ENCODE measurements around the gene NLGN4Y. TPM values are rescaled to one million over a fixed set of nuclear protein-coding genes. Genes with fewer than 3 reads are reported as not detected.

NLGN4Y gene
- total RNA-seq, 1 donor from 2014 or later: not detected

GRCh38 chrY:14523491-14524271 is 648 bp upstream of the NLGN4Y start:
- Mint-ChIP-seq H3K9me3 (no peaks in the 10 kb centered on the region), H3K27me3 (ENCODE audit: insufficient read depth, low read depth) (no peaks in the 10 kb centered on the region), H3K27ac (no peak overlapping the region), H3K4me1 (no peaks in the 10 kb centered on the region), H3K4me3 (no peak overlapping the region), H3K36me3 (no peaks in the 10 kb centered on the region)
- no peaks in the 10 kb centered on the region for H4K20me1 ChIP-seq (ENCODE audit: low read depth)
- no peak overlapping the region for H2AFZ ChIP-seq (replicated peaks)
- H3K79me2 ChIP-seq (ENCODE audit: low read depth): no peaks in the 10 kb centered on the region
- H3K9me3 ChIP-seq (ENCODE audit: low read depth): no peaks in the 10 kb centered on the region
- H3K4me2 ChIP-seq: no peak overlapping the region
- no peak overlapping the region for H3K4me3 ChIP-seq
- no peak overlapping the region for H3K27ac ChIP-seq
- H3K36me3 ChIP-seq: no peaks in the 10 kb centered on the region
- H3K9ac ChIP-seq: no peak overlapping the region
- H3K27me3 ChIP-seq: no peaks in the 10 kb centered on the region
- no peaks in the 10 kb centered on the region for H3K4me1 ChIP-seq
- no peak for TF ChIP-seq EZH2 (IDR thresholded peaks at IDR 0.05)
- no peak for TF ChIP-seq CTCF (IDR thresholded peaks at IDR 0.05)
- TF ChIP-seq EZH2phosphoT487 (IDR thresholded peaks at IDR 0.05): no peak
- no peaks in the 10 kb centered on the region for H3F3A ChIP-seq (ENCODE audit: low read depth)
- DNase-seq (ENCODE audit: low spot score): no peak

GRCh38 chrY:14525315-14525714 is 986 bp downstream of the NLGN4Y start:
- H3K27ac Mint-ChIP-seq: no peak overlapping the region
- no peaks in the 10 kb centered on the region for H3K9me3 ChIP-seq (ENCODE audit: low read depth)
- no peak for DNase-seq (ENCODE audit: low spot score)

GRCh38 chrY:14528361-14528760 is 4.0 kb downstream of the NLGN4Y start:
- Histone ChIP-seq H3K9me3 (ENCODE audit: low read depth) (no peaks in the 10 kb centered on the region), H3K9ac (no peak overlapping the region), H3K4me2 (no peak overlapping the region), H3K27me3 (no peaks in the 10 kb centered on the region), H3K79me2 (ENCODE audit: low read depth) (no peaks in the 10 kb centered on the region), H2AFZ (replicated peaks) (no peak overlapping the region), H3K27ac (no peak overlapping the region), H3K36me3 (no peaks in the 10 kb centered on the region), H3K4me1 (no peaks in the 10 kb centered on the region), H4K20me1 (ENCODE audit: low read depth) (no peaks in the 10 kb centered on the region), H3K4me3 (no peak overlapping the region), H3F3A (ENCODE audit: low read depth) (no peaks in the 10 kb centered on the region)
- Mint-ChIP-seq H3K27ac (no peak overlapping the region), H3K4me1 (no peaks in the 10 kb centered on the region), H3K9me3 (no peaks in the 10 kb centered on the region), H3K27me3 (ENCODE audit: insufficient read depth, low read depth) (no peaks in the 10 kb centered on the region), H3K36me3 (no peaks in the 10 kb centered on the region), H3K4me3 (no peak overlapping the region)
- DNase-seq (ENCODE audit: low spot score): no peak
- TF ChIP-seq EZH2phosphoT487 (IDR thresholded peaks at IDR 0.05) (no peak), EZH2 (IDR thresholded peaks at IDR 0.05) (no peak), CTCF (IDR thresholded peaks at IDR 0.05) (no peak)

More at GRCh38 chrY:14525315-14525714, 986 bp downstream of the NLGN4Y start:
- TF ChIP-seq EZH2phosphoT487 (IDR thresholded peaks at IDR 0.05) (no peak), CTCF (IDR thresholded peaks at IDR 0.05) (no peak), EZH2 (IDR thresholded peaks at IDR 0.05) (no peak)
- no peak overlapping the region for H3K9ac ChIP-seq
- H3F3A ChIP-seq (ENCODE audit: low read depth): no peaks in the 10 kb centered on the region
- H3K9me3 Mint-ChIP-seq: no peaks in the 10 kb centered on the region
- no peak overlapping the region for H3K4me3 ChIP-seq
- H3K79me2 ChIP-seq (ENCODE audit: low read depth): no peaks in the 10 kb centered on the region
- H4K20me1 ChIP-seq (ENCODE audit: low read depth): no peaks in the 10 kb centered on the region
- H3K27ac ChIP-seq: no peak overlapping the region
- no peak overlapping the region for H2AFZ ChIP-seq (replicated peaks)
- no peaks in the 10 kb centered on the region for H3K4me1 ChIP-seq
- no peaks in the 10 kb centered on the region for H3K36me3 ChIP-seq
- no peak overlapping the region for H3K4me2 ChIP-seq
- no peak overlapping the region for H3K4me3 Mint-ChIP-seq
- no peaks in the 10 kb centered on the region for H3K27me3 Mint-ChIP-seq (ENCODE audit: insufficient read depth, low read depth)
- H3K36me3 Mint-ChIP-seq: no peaks in the 10 kb centered on the region
- no peaks in the 10 kb centered on the region for H3K27me3 ChIP-seq
- no peaks in the 10 kb centered on the region for H3K4me1 Mint-ChIP-seq

Data from neural progenitor cell (in vitro differentiated cells).